ENCODE data around the gene GPR108. TPM values are rescaled to one million over a fixed set of nuclear protein-coding genes. Genes with fewer than 3 reads are reported as not detected.

Gene GPR108
- total and polyA plus RNA-seq, 5 donors from 2014 or later = 60.7 to 98.8 (median 86.2) TPM

GRCh38 chr19:6733338-6734095, 3.9 kb downstream of the GPR108 start:
- Histone ChIP-seq H3K36me3 (ENCODE audit: control insufficient read depth, insufficient read depth, low read length) (peaks cover 5% of the 10 kb centered on the region), H3K9me3 (ENCODE audit: control insufficient read depth in 2 of 2, low read length in 2 of 2) (no peaks in the 10 kb centered on the region), H3K4me3 (ENCODE audit: low read depth, low read length) (no peak overlapping the region), H3K27ac (ENCODE audit: insufficient read depth, low read length, poor library complexity, severe bottlenecking) (no peak overlapping the region), H3K27me3 (ENCODE audit: control insufficient read depth, insufficient read depth, low read length) (no peaks in the 10 kb centered on the region), H3K4me1 (ENCODE audit: control insufficient read depth, insufficient read depth, low read length, poor library complexity, severe bottlenecking) (peaks cover 21% of the 10 kb centered on the region)
- Mint-ChIP-seq H3K4me3 (peak overlapping the region in 1 of 4 donors; percentile 51), H3K36me3 (peaks cover 14% of the 10 kb centered on the region), H3K27me3 (peaks cover 1% of the 10 kb centered on the region), H3K4me1 (peaks cover 9 to 21% (median 14%) of the 10 kb centered on the region in 4 donors), H3K27ac (no peak overlapping the region), H3K9me3 (no peaks in the 10 kb centered on the region)
- ATAC-seq (ENCODE audit: low read depth in 2 of 2) (no peak), DNase-seq (no peak)

GRCh38 chr19:6732803-6733337, 4.5 kb downstream of the GPR108 start:
- ATAC-seq (ENCODE audit: low read depth in 2 of 2) = no peak
- Mint-ChIP-seq H3K4me1 (peaks cover 5 to 14% (median 9%) of the 10 kb centered on the region in 4 donors), H3K36me3 (peaks cover 14% of the 10 kb centered on the region), H3K27me3 (no peaks in the 10 kb centered on the region), H3K27ac (no peak overlapping the region), H3K9me3 (no peaks in the 10 kb centered on the region), H3K4me3 (peak overlapping the region in 3 of 4 donors; percentile 27 to 86 (median 35))
- Histone ChIP-seq H3K4me1 (ENCODE audit: control insufficient read depth, insufficient read depth, low read length, poor library complexity, severe bottlenecking) (peaks cover 14% of the 10 kb centered on the region), H3K36me3 (ENCODE audit: control insufficient read depth, insufficient read depth, low read length) (peaks cover 5% of the 10 kb centered on the region), H3K27me3 (ENCODE audit: control insufficient read depth, insufficient read depth, low read length) (no peaks in the 10 kb centered on the region), H3K9me3 (ENCODE audit: control insufficient read depth in 2 of 2, low read length in 2 of 2) (no peaks in the 10 kb centered on the region), H3K4me3 (ENCODE audit: low read depth, low read length) (no peak overlapping the region), H3K27ac (ENCODE audit: insufficient read depth, low read length, poor library complexity, severe bottlenecking) (no peak overlapping the region)
- no peak for DNase-seq

GRCh38 chr19:6731822-6732221, 5.6 kb downstream of the GPR108 start:
- no peak for ATAC-seq (ENCODE audit: low read depth in 2 of 2)

GRCh38 chr19:6730941-6731670, 6.3 kb downstream of the GPR108 start:
- Mint-ChIP-seq H3K4me3 (no peak overlapping the region), H3K36me3 (peaks cover 10% of the 10 kb centered on the region)
- ATAC-seq (ENCODE audit: low read depth in 2 of 2) = no peak

More at GRCh38 chr19:6731822-6732221, 5.6 kb downstream of the GPR108 start:
- peaks cover 11% of the 10 kb centered on the region for H3K4me1 ChIP-seq (ENCODE audit: control insufficient read depth, insufficient read depth, low read length, poor library complexity, severe bottlenecking)
- H3K9me3 Mint-ChIP-seq = no peaks in the 10 kb centered on the region
- H3K4me3 ChIP-seq (ENCODE audit: low read depth, low read length) = no peak overlapping the region
- no peak overlapping the region for H3K27ac Mint-ChIP-seq
- peaks cover 5 to 9% (median 7%) of the 10 kb centered on the region in 4 donors for H3K4me1 Mint-ChIP-seq
- H3K27me3 ChIP-seq (ENCODE audit: control insufficient read depth, insufficient read depth, low read length) = no peaks in the 10 kb centered on the region
- H3K27ac ChIP-seq (ENCODE audit: insufficient read depth, low read length, poor library complexity, severe bottlenecking) = no peak overlapping the region
- H3K4me3 Mint-ChIP-seq = no peak overlapping the region
- no peaks in the 10 kb centered on the region for H3K9me3 ChIP-seq (ENCODE audit: control insufficient read depth in 2 of 2, low read length in 2 of 2)
- no peak for DNase-seq
- H3K36me3 ChIP-seq (ENCODE audit: control insufficient read depth, insufficient read depth, low read length) = peaks cover 5% of the 10 kb centered on the region
- peaks cover 14% of the 10 kb centered on the region for H3K36me3 Mint-ChIP-seq
- H3K27me3 Mint-ChIP-seq = no peaks in the 10 kb centered on the region

GRCh38 chr19:6730153-6730804, 7.1 kb downstream of the GPR108 start:
- Histone ChIP-seq H3K9me3 (ENCODE audit: control insufficient read depth in 2 of 2, low read length in 2 of 2) (no peaks in the 10 kb centered on the region), H3K4me1 (ENCODE audit: control insufficient read depth, insufficient read depth, low read length, poor library complexity, severe bottlenecking) (no peaks in the 10 kb centered on the region), H3K27ac (ENCODE audit: insufficient read depth, low read length, poor library complexity, severe bottlenecking) (no peak overlapping the region), H3K36me3 (ENCODE audit: control insufficient read depth, insufficient read depth, low read length) (peaks cover 5% of the 10 kb centered on the region), H3K4me3 (ENCODE audit: low read depth, low read length) (no peak overlapping the region), H3K27me3 (ENCODE audit: control insufficient read depth, insufficient read depth, low read length) (no peaks in the 10 kb centered on the region)
- Mint-ChIP-seq H3K27me3 (no peaks in the 10 kb centered on the region), H3K36me3 (peaks cover 9% of the 10 kb centered on the region), H3K4me3 (no peak overlapping the region), H3K9me3 (no peaks in the 10 kb centered on the region), H3K27ac (no peak overlapping the region), H3K4me1 (peaks cover 0 to 4% (median under 1%) of the 10 kb centered on the region in 4 donors)
- peak in 1 of 3 donors; percentile 29 for DNase-seq
- no peak for ATAC-seq (ENCODE audit: low read depth in 2 of 2)

More at GRCh38 chr19:6730941-6731670, 6.3 kb downstream of the GPR108 start:
- Histone ChIP-seq H3K9me3 (ENCODE audit: control insufficient read depth in 2 of 2, low read length in 2 of 2) (no peaks in the 10 kb centered on the region), H3K27ac (ENCODE audit: insufficient read depth, low read length, poor library complexity, severe bottlenecking) (no peak overlapping the region), H3K4me1 (ENCODE audit: control insufficient read depth, insufficient read depth, low read length, poor library complexity, severe bottlenecking) (peaks cover 3% of the 10 kb centered on the region), H3K27me3 (ENCODE audit: control insufficient read depth, insufficient read depth, low read length) (no peaks in the 10 kb centered on the region), H3K36me3 (ENCODE audit: control insufficient read depth, insufficient read depth, low read length) (peaks cover 5% of the 10 kb centered on the region), H3K4me3 (ENCODE audit: low read depth, low read length) (no peak overlapping the region)
- H3K27me3 Mint-ChIP-seq = no peaks in the 10 kb centered on the region
- peaks cover 2 to 4% (median 3%) of the 10 kb centered on the region in 4 donors for H3K4me1 Mint-ChIP-seq
- no peak for DNase-seq
- H3K9me3 Mint-ChIP-seq = no peaks in the 10 kb centered on the region
- H3K27ac Mint-ChIP-seq = no peak overlapping the region

- H3K4me1 ChIP-seq (ENCODE audit: control insufficient read depth, insufficient read depth, low read length, poor library complexity, severe bottlenecking) = no peaks in the 10 kb centered on the region
- Mint-ChIP-seq H3K4me1 (peaks cover 0 to 6% (median 3%) of the 10 kb centered on the region in 4 donors), H3K27ac (no peak overlapping the region), H3K4me3 (no peak overlapping the region), H3K36me3 (peaks cover 9% of the 10 kb centered on the region), H3K27me3 (no peaks in the 10 kb centered on the region), H3K9me3 (no peaks in the 10 kb centered on the region)
- DNase-seq (no peak), ATAC-seq (ENCODE audit: low read depth in 2 of 2) (no peak)
- no peak overlapping the region for H3K4me3 ChIP-seq (ENCODE audit: low read depth, low read length)
- H3K36me3 ChIP-seq (ENCODE audit: control insufficient read depth, insufficient read depth, low read length) = peaks cover 5% of the 10 kb centered on the region
- no peaks in the 10 kb centered on the region for H3K27me3 ChIP-seq (ENCODE audit: control insufficient read depth, insufficient read depth, low read length)
- H3K9me3 ChIP-seq (ENCODE audit: control insufficient read depth in 2 of 2, low read length in 2 of 2) = no peaks in the 10 kb centered on the region
- no peak overlapping the region for H3K27ac ChIP-seq (ENCODE audit: insufficient read depth, low read length, poor library complexity, severe bottlenecking)
Observed at GRCh38 chr19:6729573-6730152, 7.7 kb downstream of the GPR108 start.

- peaks cover 9% of the 10 kb centered on the region for H3K36me3 Mint-ChIP-seq
- H3K27me3 Mint-ChIP-seq = no peaks in the 10 kb centered on the region
- no peak overlapping the region for H3K4me3 Mint-ChIP-seq
- H3K9me3 ChIP-seq (ENCODE audit: control insufficient read depth in 2 of 2, low read length in 2 of 2) = no peaks in the 10 kb centered on the region
- peaks cover 5% of the 10 kb centered on the region for H3K36me3 ChIP-seq (ENCODE audit: control insufficient read depth, insufficient read depth, low read length)
- peaks cover 0 to 1% (median 0%) of the 10 kb centered on the region in 7 donors for H3K9me3 Mint-ChIP-seq
- no peak for ATAC-seq (ENCODE audit: low read depth in 2 of 2)
- H3K4me3 ChIP-seq (ENCODE audit: low read depth, low read length) = no peak overlapping the region
- H3K4me1 Mint-ChIP-seq = peaks cover 0 to 7% (median 2%) of the 10 kb centered on the region in 4 donors
- no peak for DNase-seq
- no peaks in the 10 kb centered on the region for H3K27me3 ChIP-seq (ENCODE audit: control insufficient read depth, insufficient read depth, low read length)
- H3K27ac Mint-ChIP-seq = peak overlapping the region in 1 of 3 donors; percentile 52
- H3K27ac ChIP-seq (ENCODE audit: insufficient read depth, low read length, poor library complexity, severe bottlenecking) = no peak overlapping the region
- no peaks in the 10 kb centered on the region for H3K4me1 ChIP-seq (ENCODE audit: control insufficient read depth, insufficient read depth, low read length, poor library complexity, severe bottlenecking)
Observed at GRCh38 chr19:6728346-6728745, 9.0 kb downstream of the GPR108 start.

Data from CD4-positive, CD25-positive, alpha-beta regulatory T cell (primary cell).